GM23338 (cell line): ENCODE measurements around the gene MBD6. TPM values are rescaled to one million over a fixed set of nuclear protein-coding genes. Genes with fewer than 3 reads are reported as not detected.

Experiments used
- ATAC-seq: fragments of 200-7000 bp; cut with Tn5 transposase; 3 replicates; pipeline ENCODE4 v1.9.1; 2020
- DNase-seq: peaks from one replicate; pipeline ENCODE4 v3.0.0-alpha.2; 2015; ENCODE audit warnings: low spot score
- H2AFZ ChIP-seq: fragments of 200-600 bp; sonication (generic); 2 replicates; pipeline ENCODE4 v1.8.0; 2016; ENCODE audit warnings: antibody characterized with exemption, mild to moderate bottlenecking, moderate library complexity
- H3F3A ChIP-seq: fragments of 200-600 bp; sonication (generic); replicated peaks from 2 replicates; pipeline ENCODE4 v1.8.0; 2017; ENCODE audit warnings: antibody characterized with exemption, mixed run types, low read depth
- H3K27ac ChIP-seq: fragments of 200-600 bp; sonication (generic); 2 replicates; pipeline ENCODE4 v1.6.1; 2016; ENCODE audit warnings: low read depth
- H3K27me3 ChIP-seq: fragments of 200-600 bp; sonication (generic); 2 replicates; pipeline ENCODE4 v1.8.0; 2016; ENCODE audit warnings: mild to moderate bottlenecking, mixed run types, moderate library complexity; ENCODE audit not compliant: insufficient read depth
- H3K36me3 ChIP-seq: fragments of 200-600 bp; sonication (generic); 2 replicates; pipeline ENCODE4 v1.8.0; 2016; ENCODE audit warnings: mild to moderate bottlenecking; ENCODE audit not compliant: insufficient read depth
- H3K4me1 ChIP-seq: fragments of 200-600 bp; sonication (generic); 2 replicates; pipeline ENCODE4 v1.8.0; 2016; ENCODE audit warnings: mild to moderate bottlenecking, moderate library complexity; ENCODE audit not compliant: insufficient read depth
- H3K4me2 ChIP-seq: fragments of 200-600 bp; sonication (generic); 2 replicates; pipeline ENCODE4 v1.7.1; 2017; ENCODE audit warnings: mixed run types
- H3K4me3 ChIP-seq: fragments of 200-600 bp; sonication (generic); 2 replicates; pipeline ENCODE4 v1.6.1; 2016; ENCODE audit warnings: mixed run types
- H3K79me2 ChIP-seq: fragments of 200-600 bp; sonication (generic); replicated peaks from 2 replicates; pipeline ENCODE4 v1.8.0; 2017; ENCODE audit warnings: mild to moderate bottlenecking; ENCODE audit not compliant: insufficient read depth
- H3K9me2 ChIP-seq: fragments of 200-600 bp; sonication (generic); 2 replicates; pipeline ENCODE4 v1.8.0; 2017; ENCODE audit not compliant: insufficient read depth
- H4K20me1 ChIP-seq: fragments of 200-600 bp; sonication (generic); replicated peaks from 2 replicates; pipeline ENCODE4 v1.8.0; 2017; ENCODE audit warnings: mild to moderate bottlenecking; ENCODE audit not compliant: insufficient read depth
- H3K27ac Mint-ChIP-seq: 2 replicates; pipeline ENCODE4 v1.8.0; 2020; ENCODE audit warnings: inconsistent platforms, mild to moderate bottlenecking, moderate library complexity, mixed read lengths
- H3K27me3 Mint-ChIP-seq: 3 replicates; pipeline ENCODE4 v1.8.0; 2022; ENCODE audit warnings: low read depth, mild to moderate bottlenecking, moderate library complexity, mixed read lengths, inconsistent platforms; ENCODE audit not compliant: insufficient read depth, poor library complexity
- H3K36me3 Mint-ChIP-seq: 3 replicates; pipeline ENCODE4 v1.8.0; 2021; ENCODE audit warnings: low read depth, mild to moderate bottlenecking, inconsistent platforms, moderate library complexity, mixed read lengths
- H3K4me1 Mint-ChIP-seq: 3 replicates; pipeline ENCODE4 v1.8.0; 2020; ENCODE audit warnings: mild to moderate bottlenecking, inconsistent platforms, mixed read lengths
- H3K4me3 Mint-ChIP-seq: 3 replicates; pipeline ENCODE4 v1.8.0; 2021; ENCODE audit warnings: moderate library complexity, mild to moderate bottlenecking, inconsistent platforms, mixed read lengths
- H3K9me3 Mint-ChIP-seq: 3 replicates; pipeline ENCODE4 v1.8.0; 2020; ENCODE audit warnings: moderate library complexity, mild to moderate bottlenecking, inconsistent platforms, mixed read lengths
- CREB1 ChIP-seq: fragments of 250-450 bp; sonication (Bioruptor Pico); IDR thresholded peaks from 2 replicates; pipeline ENCODE4 v1.5.0; 2020; ENCODE audit warnings: low read depth, mild to moderate bottlenecking, moderate library complexity
- EZH2 ChIP-seq: fragments of 200-600 bp; sonication (generic); IDR thresholded peaks from one replicate; pipeline ENCODE4 v1.8.0; 2017; ENCODE audit warnings: antibody characterized with exemption, mild to moderate bottlenecking, low read depth; ENCODE audit not compliant: unreplicated experiment
- EZH2phosphoT487 ChIP-seq: fragments of 200-600 bp; sonication (generic); IDR thresholded peaks from one replicate; pipeline ENCODE4 v1.8.1; 2018; ENCODE audit warnings: antibody characterized with exemption; ENCODE audit not compliant: unreplicated experiment
- JUNB ChIP-seq: IDR thresholded peaks from one replicate; pipeline ENCODE4 v1.6.1; 2016; ENCODE audit warnings: antibody characterized with exemption; ENCODE audit not compliant: unreplicated experiment
- NANOG ChIP-seq: IDR thresholded peaks from 2 replicates; pipeline ENCODE4 v1.6.1; 2016; ENCODE audit warnings: antibody characterized with exemption, borderline replicate concordance
- POLR2AphosphoS5 ChIP-seq: IDR thresholded peaks from 2 replicates; pipeline ENCODE4 v1.6.1; 2016; ENCODE audit warnings: antibody characterized with exemption, low read depth
- STAT1 ChIP-seq: IDR thresholded peaks from one replicate; pipeline ENCODE4 v1.6.1; 2016; ENCODE audit warnings: antibody characterized with exemption; ENCODE audit not compliant: unreplicated experiment
- ZNF114 ChIP-seq: fragments of 250-450 bp; sonication (Bioruptor Pico); IDR thresholded peaks from 2 replicates; pipeline ENCODE4 v1.5.0; 2020; ENCODE audit warnings: mild to moderate bottlenecking, moderate library complexity
- ZNF331 ChIP-seq: fragments of 250-450 bp; sonication (Bioruptor Pico); IDR thresholded peaks from 2 replicates; pipeline ENCODE4 v1.5.0; 2020; ENCODE audit warnings: low read depth, mild to moderate bottlenecking, moderate library complexity
- polyA plus RNA-seq: library from polyadenylated mRNA; unstranded; fragments of >200 nt; fragmentation: Nextera tagmentation; extraction: Ambion mirVana; gene quantifications from 2 replicates; pipeline ENCODE4 v1.2.1, GENCODE V29; 2016
- total RNA-seq: library from RNA; depleted of rRNA; stranded (reverse); fragments of >200 nt; shearing (Covaris generic); gene quantifications from 2 replicates; pipeline ENCODE4 v1.2.3, GENCODE V29; 2014
- TF ChIP-seq, protein P1 (sequence below): IDR thresholded peaks from 2 replicates; pipeline ENCODE4 v1.6.1; 2016; ENCODE audit warnings: antibody characterized with exemption
- TF ChIP-seq, protein P2 (sequence below), 2 experiments: fragments of 200-600 bp in 1 of 2; sonication (generic) in 1 of 2; conservative IDR thresholded peaks; 2 replicates each; pipeline versions ENCODE4 v1.5.1 to v1.6.1; 2016 to 2017; ENCODE audit warnings: antibody characterized with exemption in 2 of 2, low read depth in 2 of 2, mild to moderate bottlenecking in 2 of 2, moderate library complexity in 1 of 2
- TF ChIP-seq, protein P3 (sequence below): IDR thresholded peaks from one replicate; pipeline ENCODE4 v1.6.1; 2018; ENCODE audit warnings: antibody characterized with exemption; ENCODE audit not compliant: unreplicated experiment

Gene MBD6
- total and polyA plus RNA-seq, 2 experiments from 2014 or later: 12.5 to 17.1 TPM

DNA sequence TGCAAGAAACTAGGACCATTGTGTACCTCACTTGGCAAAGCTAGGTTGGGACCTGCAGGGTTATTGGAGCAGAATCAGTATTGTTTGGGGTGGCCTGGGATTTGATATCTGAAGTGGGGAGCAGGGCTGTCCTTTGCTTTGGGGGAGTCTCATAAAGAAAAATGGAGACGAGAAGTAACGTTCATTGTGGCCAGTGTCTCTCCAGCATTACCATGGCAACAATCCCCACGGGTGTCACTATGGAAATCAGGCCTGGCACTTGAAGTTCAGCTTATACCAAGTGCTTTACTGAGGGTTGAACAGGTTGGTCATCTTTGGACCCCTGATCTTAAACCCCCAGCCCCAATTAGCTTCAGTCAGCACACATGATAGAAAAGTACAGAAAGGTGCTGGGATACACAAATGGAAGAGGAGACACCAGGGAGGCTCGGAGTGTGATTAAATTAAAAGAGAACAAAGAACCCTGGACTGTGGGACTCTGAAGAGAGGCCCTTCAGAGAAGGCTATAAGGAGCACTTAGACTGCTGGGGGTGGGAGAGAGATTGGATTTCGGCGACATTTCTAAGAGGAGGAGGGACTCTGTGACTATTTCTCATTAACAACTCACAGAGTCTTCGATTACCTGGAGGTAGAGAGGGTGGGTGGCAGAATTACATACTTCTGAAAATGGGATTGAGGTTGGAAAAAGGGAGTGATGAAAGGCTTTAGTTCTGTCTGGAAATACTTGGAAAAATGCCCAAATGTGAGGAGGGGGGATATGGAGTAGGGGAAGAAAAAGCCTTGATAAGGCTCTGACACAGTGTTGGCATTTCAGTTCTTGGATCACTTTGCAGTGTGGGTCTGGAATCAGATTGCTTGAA, 30.9 kb downstream of the MBD6 start (continued):
- no peak for TF ChIP-seq NANOG
- TF ChIP-seq, protein P1, sequence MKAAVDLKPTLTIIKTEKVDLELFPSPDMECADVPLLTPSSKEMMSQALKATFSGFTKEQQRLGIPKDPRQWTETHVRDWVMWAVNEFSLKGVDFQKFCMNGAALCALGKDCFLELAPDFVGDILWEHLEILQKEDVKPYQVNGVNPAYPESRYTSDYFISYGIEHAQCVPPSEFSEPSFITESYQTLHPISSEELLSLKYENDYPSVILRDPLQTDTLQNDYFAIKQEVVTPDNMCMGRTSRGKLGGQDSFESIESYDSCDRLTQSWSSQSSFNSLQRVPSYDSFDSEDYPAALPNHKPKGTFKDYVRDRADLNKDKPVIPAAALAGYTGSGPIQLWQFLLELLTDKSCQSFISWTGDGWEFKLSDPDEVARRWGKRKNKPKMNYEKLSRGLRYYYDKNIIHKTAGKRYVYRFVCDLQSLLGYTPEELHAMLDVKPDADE: no peak
- TF ChIP-seq, protein P2, sequence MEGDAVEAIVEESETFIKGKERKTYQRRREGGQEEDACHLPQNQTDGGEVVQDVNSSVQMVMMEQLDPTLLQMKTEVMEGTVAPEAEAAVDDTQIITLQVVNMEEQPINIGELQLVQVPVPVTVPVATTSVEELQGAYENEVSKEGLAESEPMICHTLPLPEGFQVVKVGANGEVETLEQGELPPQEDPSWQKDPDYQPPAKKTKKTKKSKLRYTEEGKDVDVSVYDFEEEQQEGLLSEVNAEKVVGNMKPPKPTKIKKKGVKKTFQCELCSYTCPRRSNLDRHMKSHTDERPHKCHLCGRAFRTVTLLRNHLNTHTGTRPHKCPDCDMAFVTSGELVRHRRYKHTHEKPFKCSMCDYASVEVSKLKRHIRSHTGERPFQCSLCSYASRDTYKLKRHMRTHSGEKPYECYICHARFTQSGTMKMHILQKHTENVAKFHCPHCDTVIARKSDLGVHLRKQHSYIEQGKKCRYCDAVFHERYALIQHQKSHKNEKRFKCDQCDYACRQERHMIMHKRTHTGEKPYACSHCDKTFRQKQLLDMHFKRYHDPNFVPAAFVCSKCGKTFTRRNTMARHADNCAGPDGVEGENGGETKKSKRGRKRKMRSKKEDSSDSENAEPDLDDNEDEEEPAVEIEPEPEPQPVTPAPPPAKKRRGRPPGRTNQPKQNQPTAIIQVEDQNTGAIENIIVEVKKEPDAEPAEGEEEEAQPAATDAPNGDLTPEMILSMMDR (conservative IDR thresholded peaks at IDR 0.05; ENCODE audit: low read depth in 2 of 2): no peak
- no peak for TF ChIP-seq EZH2phosphoT487
- TF ChIP-seq EZH2: no peak
- TF ChIP-seq ZNF114: no peak
- TF ChIP-seq, protein P3, sequence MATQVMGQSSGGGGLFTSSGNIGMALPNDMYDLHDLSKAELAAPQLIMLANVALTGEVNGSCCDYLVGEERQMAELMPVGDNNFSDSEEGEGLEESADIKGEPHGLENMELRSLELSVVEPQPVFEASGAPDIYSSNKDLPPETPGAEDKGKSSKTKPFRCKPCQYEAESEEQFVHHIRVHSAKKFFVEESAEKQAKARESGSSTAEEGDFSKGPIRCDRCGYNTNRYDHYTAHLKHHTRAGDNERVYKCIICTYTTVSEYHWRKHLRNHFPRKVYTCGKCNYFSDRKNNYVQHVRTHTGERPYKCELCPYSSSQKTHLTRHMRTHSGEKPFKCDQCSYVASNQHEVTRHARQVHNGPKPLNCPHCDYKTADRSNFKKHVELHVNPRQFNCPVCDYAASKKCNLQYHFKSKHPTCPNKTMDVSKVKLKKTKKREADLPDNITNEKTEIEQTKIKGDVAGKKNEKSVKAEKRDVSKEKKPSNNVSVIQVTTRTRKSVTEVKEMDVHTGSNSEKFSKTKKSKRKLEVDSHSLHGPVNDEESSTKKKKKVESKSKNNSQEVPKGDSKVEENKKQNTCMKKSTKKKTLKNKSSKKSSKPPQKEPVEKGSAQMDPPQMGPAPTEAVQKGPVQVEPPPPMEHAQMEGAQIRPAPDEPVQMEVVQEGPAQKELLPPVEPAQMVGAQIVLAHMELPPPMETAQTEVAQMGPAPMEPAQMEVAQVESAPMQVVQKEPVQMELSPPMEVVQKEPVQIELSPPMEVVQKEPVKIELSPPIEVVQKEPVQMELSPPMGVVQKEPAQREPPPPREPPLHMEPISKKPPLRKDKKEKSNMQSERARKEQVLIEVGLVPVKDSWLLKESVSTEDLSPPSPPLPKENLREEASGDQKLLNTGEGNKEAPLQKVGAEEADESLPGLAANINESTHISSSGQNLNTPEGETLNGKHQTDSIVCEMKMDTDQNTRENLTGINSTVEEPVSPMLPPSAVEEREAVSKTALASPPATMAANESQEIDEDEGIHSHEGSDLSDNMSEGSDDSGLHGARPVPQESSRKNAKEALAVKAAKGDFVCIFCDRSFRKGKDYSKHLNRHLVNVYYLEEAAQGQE: no peak
- TF ChIP-seq ZNF331 (CRISPR knock-in tag): no peak
- TF ChIP-seq CREB1 (CRISPR knock-in tag): no peak

DNA sequence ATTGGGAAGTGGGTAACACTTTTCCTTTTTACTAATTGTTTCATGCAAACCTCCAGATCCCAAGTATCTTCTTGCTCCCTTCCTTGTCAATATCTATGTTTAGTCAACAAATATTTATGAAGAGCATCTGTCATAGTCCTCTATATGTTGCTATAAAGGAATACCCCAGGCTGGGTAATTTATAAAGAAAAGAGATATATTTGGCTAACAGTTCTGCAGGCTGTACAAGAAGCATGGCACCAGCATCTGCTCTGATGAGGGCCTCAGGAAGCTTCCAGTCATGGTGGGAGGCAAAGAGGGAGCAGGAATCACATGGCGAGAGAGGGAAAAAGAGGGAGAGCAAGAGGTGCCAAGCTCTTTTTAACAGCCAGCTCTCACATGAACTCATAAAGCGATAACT, 31.8 kb downstream of the MBD6 start:
- Histone ChIP-seq H3K27me3 (no peaks in the 10 kb centered on the region), H3K79me2 (peaks cover 44% of the 10 kb centered on the region), H3K4me1 (peaks cover 29% of the 10 kb centered on the region), H2AFZ (no peak overlapping the region), H3K36me3 (no peaks in the 10 kb centered on the region), H3K9me2 (no peaks in the 10 kb centered on the region), H4K20me1 (peaks cover 20% of the 10 kb centered on the region), H3F3A (peaks cover 7% of the 10 kb centered on the region; the same call in 1 of the 2 replicates), H3K27ac (no peak overlapping the region), H3K4me3 (no peak overlapping the region), H3K4me2 (no peak overlapping the region)
- DNase-seq: no peak
- no peaks in the 10 kb centered on the region; the same call in 2 of the 3 replicates for H3K36me3 Mint-ChIP-seq
- TF ChIP-seq STAT1 (no peak), JUNB (no peak), NANOG (no peak), EZH2phosphoT487 (no peak), POLR2AphosphoS5 (no peak), EZH2 (no peak), ZNF331 (CRISPR knock-in tag) (no peak)
- TF ChIP-seq, protein P3: no peak
- TF ChIP-seq, protein P1: no peak
- peaks cover 48% of the 10 kb centered on the region for H3K4me1 Mint-ChIP-seq
- H3K9me3 Mint-ChIP-seq: no peaks in the 10 kb centered on the region
- no peak overlapping the region for H3K27ac Mint-ChIP-seq
- H3K4me3 Mint-ChIP-seq: no peak overlapping the region
- peaks cover 3% of the 10 kb centered on the region for H3K27me3 Mint-ChIP-seq
- no peak for ATAC-seq
